Neural crest cell (in vitro differentiated cells): ENCODE results near the gene FLCN. TPM values are rescaled to one million over a fixed set of nuclear protein-coding genes. Genes with fewer than 3 reads are reported as not detected.

Experiments used
- DNase-seq: peaks from one replicate; pipeline ENCODE4 v3.0.0; 2021; ENCODE audit warnings: low read depth, mixed read lengths, low spot score
- H3K27ac Mint-ChIP-seq: one replicate; pipeline ENCODE4 v1.8.0; 2021; ENCODE audit warnings: mild to moderate bottlenecking, mixed read lengths; ENCODE audit not compliant: unreplicated experiment
- H3K27me3 Mint-ChIP-seq: 2 replicates; pipeline ENCODE4 v1.8.0; 2021; ENCODE audit warnings: low read depth, mild to moderate bottlenecking, mixed read lengths
- H3K36me3 Mint-ChIP-seq: 2 replicates; pipeline ENCODE4 v1.8.0; 2021; ENCODE audit warnings: low read depth, mild to moderate bottlenecking, mixed read lengths
- H3K4me1 Mint-ChIP-seq: 2 replicates; pipeline ENCODE4 v1.8.0; 2021; ENCODE audit warnings: mixed read lengths
- H3K4me3 Mint-ChIP-seq: one replicate; pipeline ENCODE4 v1.8.0; 2021; ENCODE audit warnings: mild to moderate bottlenecking, mixed read lengths
- H3K9me3 Mint-ChIP-seq: 2 replicates; pipeline ENCODE4 v1.8.0; 2021; ENCODE audit warnings: mixed read lengths
- total RNA-seq: library from RNA; stranded (reverse); gene quantifications from 2 replicates; pipeline ENCODE4 v1.2.1, GENCODE V29; 2021
- TF ChIP-seq, protein P1 (sequence below): fragments of 200-600 bp; sonication (generic); conservative IDR thresholded peaks from 2 replicates; pipeline ENCODE4 v1.5.0; 2021; ENCODE audit warnings: antibody characterized with exemption, mild to moderate bottlenecking

Gene FLCN
- total RNA-seq, 1 donor from 2014 or later, result 38.7 TPM

DNA sequence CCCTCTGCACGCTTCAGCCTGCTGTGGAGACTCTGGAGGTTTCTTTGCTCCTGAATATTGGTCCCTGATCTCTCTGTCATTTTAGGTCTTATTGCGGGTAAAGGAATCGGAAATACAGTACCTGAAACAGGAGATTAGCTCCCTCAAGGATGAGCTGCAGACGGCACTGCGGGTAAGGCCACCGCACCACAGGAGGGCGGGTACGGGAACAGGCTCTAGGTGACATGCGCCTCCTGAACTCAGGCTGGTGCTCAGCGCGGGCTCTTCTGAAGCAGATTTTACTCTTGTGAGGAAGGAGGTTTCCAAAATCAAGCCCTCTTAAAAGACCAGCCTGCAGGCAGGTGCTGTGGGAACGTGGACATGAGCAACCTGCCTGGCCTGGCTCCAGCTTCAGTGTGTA is 60.6 kb downstream of the FLCN start:
- Mint-ChIP-seq H3K27ac (peak overlapping the region; percentile 27), H3K36me3 (peaks cover 15% of the 10 kb centered on the region), H3K4me3 (no peak overlapping the region), H3K4me1 (peaks cover 12% of the 10 kb centered on the region), H3K9me3 (no peaks in the 10 kb centered on the region), H3K27me3 (no peaks in the 10 kb centered on the region)
- TF ChIP-seq, protein P1, sequence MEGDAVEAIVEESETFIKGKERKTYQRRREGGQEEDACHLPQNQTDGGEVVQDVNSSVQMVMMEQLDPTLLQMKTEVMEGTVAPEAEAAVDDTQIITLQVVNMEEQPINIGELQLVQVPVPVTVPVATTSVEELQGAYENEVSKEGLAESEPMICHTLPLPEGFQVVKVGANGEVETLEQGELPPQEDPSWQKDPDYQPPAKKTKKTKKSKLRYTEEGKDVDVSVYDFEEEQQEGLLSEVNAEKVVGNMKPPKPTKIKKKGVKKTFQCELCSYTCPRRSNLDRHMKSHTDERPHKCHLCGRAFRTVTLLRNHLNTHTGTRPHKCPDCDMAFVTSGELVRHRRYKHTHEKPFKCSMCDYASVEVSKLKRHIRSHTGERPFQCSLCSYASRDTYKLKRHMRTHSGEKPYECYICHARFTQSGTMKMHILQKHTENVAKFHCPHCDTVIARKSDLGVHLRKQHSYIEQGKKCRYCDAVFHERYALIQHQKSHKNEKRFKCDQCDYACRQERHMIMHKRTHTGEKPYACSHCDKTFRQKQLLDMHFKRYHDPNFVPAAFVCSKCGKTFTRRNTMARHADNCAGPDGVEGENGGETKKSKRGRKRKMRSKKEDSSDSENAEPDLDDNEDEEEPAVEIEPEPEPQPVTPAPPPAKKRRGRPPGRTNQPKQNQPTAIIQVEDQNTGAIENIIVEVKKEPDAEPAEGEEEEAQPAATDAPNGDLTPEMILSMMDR, result no peak
- no peak for DNase-seq

DNA sequence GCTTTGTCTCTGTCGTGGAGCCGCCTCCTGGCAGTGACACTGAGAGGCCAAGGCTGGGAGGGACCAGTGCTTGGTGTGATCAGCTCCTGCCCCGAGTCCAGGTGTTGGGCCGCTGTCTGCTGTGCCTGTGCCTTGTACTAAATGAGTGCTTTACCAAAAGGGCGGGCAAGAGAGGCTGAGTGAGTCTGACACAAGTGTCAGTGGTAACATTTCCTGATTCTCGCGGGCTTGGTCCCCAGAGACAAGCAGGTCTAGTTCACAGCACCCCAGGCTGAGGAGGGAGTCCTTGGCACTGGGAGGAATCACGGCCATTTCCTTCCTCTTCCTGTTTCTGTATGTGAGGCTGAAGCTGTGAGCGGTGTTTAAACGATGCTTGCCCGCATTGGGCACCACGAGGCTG is 61.1 kb downstream of the FLCN start:
- TF ChIP-seq, protein P1, result no peak
- H3K4me3 Mint-ChIP-seq, result no peak overlapping the region
- H3K4me1 Mint-ChIP-seq, result peaks cover 12% of the 10 kb centered on the region
- peaks cover 14% of the 10 kb centered on the region for H3K36me3 Mint-ChIP-seq
- DNase-seq, result no peak
- H3K27ac Mint-ChIP-seq, result no peak overlapping the region
- no peaks in the 10 kb centered on the region for H3K27me3 Mint-ChIP-seq
- H3K9me3 Mint-ChIP-seq, result no peaks in the 10 kb centered on the region

DNA sequence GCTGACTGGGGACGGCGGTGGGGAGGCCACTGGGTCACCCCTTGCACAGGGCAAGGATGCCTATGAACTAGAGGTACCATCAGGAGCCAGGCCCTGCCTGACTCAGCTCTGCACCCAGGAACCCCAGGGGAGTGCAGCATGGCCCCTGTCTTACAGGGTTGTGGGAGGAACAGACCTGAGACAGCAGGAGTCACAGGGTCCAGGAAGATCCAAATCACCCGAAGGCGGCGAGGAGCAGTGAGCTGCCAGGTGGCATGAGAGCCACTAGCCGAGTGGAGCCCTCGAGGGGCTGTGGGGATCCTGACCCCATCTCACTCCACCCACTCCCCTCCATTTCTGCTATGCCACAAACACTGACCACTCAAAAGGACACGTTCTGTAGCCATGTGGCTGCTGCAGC is 61.6 kb downstream of the FLCN start:
- DNase-seq, result no peak
- Mint-ChIP-seq H3K27me3 (no peaks in the 10 kb centered on the region), H3K27ac (peak overlapping the region; percentile 43), H3K4me3 (no peak overlapping the region), H3K36me3 (peaks cover 11% of the 10 kb centered on the region), H3K9me3 (no peaks in the 10 kb centered on the region), H3K4me1 (peaks cover 12% of the 10 kb centered on the region)
- TF ChIP-seq, protein P1, result no peak

DNA sequence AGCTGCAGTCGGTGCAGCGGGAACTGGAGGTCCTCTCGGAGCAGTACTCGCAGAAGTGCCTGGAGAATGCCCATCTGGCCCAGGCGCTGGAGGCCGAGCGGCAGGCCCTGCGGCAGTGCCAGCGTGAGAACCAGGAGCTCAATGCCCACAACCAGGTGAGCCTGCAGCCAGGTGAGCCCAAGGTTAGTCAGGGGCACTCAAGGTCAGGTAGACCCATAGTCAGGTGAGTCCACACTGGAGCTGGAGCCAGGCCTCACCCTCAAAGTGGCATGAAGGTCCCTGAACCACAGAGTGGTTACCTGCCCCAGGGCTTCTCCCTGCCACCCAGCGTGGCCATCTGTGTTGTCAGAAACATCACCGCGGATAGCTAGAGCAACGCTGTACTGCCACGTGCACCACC is 63.0 kb downstream of the FLCN start:
- peaks cover 12% of the 10 kb centered on the region for H3K4me1 Mint-ChIP-seq
- DNase-seq, result no peak
- no peaks in the 10 kb centered on the region for H3K9me3 Mint-ChIP-seq
- TF ChIP-seq, protein P1, result no peak
- H3K36me3 Mint-ChIP-seq, result peaks cover 11% of the 10 kb centered on the region
- peak overlapping the region; percentile 67 for H3K27ac Mint-ChIP-seq
- H3K27me3 Mint-ChIP-seq, result no peaks in the 10 kb centered on the region
- no peak overlapping the region for H3K4me3 Mint-ChIP-seq

DNA sequence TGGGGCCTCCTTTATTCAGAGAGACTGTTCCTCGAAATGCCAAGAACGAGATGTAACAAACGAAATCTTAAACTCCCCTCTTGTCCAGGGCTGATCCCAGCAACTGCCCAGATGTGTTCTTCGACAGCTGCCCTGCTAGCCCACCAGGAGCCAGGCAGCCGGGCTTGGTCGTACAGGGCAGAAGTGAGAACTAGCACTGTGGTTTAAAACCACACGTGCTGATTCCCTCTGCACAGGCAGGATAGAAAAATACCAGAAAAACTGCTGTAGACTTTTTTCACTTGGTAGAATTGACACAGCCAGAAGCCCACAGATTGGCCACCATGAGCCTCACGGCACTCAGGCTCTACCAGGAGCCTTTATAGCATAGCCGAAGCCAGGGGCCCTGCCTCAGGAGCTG is 64.0 kb downstream of the FLCN start:
- Mint-ChIP-seq H3K4me1 (peaks cover 12% of the 10 kb centered on the region), H3K9me3 (no peaks in the 10 kb centered on the region), H3K36me3 (peaks cover 15% of the 10 kb centered on the region), H3K27ac (peak overlapping the region; percentile 67), H3K4me3 (no peak overlapping the region), H3K27me3 (no peaks in the 10 kb centered on the region)
- DNase-seq, result no peak
- TF ChIP-seq, protein P1, result no peak
